Large intestine (tissue), 3 donors: ENCODE data around the gene WASF2. TPM values are rescaled to one million over a fixed set of nuclear protein-coding genes. Genes with fewer than 3 reads are reported as not detected.

Experiments
- DNase-seq, 2 donors: peaks; one replicate each; pipeline versions ENCODE4 v3.0.0 to v3.0.0-alpha.2; 2013
- H3K27ac ChIP-seq: one replicate; pipeline ENCODE4 v1.5.1; 2013; ENCODE audit warnings: low read length
- H3K27me3 ChIP-seq: 2 replicates; pipeline ENCODE4 v1.6.1; 2013; ENCODE audit warnings: low read length; ENCODE audit not compliant: control insufficient read depth, insufficient read depth
- H3K36me3 ChIP-seq: 2 replicates; pipeline ENCODE4 v1.6.1; 2013; ENCODE audit warnings: low read length; ENCODE audit not compliant: control insufficient read depth, insufficient read depth
- H3K4me1 ChIP-seq: one replicate; pipeline ENCODE4 v1.6.1; 2013; ENCODE audit warnings: low read length; ENCODE audit not compliant: control insufficient read depth, insufficient read depth
- H3K4me3 ChIP-seq: one replicate; pipeline ENCODE4 v1.5.1; 2013; ENCODE audit warnings: low read length
- H3K9me3 ChIP-seq: one replicate; pipeline ENCODE4 v1.6.1; 2013; ENCODE audit warnings: mild to moderate bottlenecking, low read depth, low read length, moderate library complexity; ENCODE audit not compliant: control insufficient read depth
- WGBS: methylation state at CpG from one replicate; pipeline ENCODE4 v1.1.5; 2013; ENCODE audit warnings: low lambda C conversion rate; ENCODE audit not compliant: insufficient coverage; 5-methylcytosine and 5-hydroxymethylcytosine counted together
- polyA plus RNA-seq: library from polyadenylated mRNA; unstranded; fragments of 120-200 nt; gene quantifications from one replicate; pipeline ENCODE4 v1.2.1, GENCODE V29; 2013

WASF2 gene
- polyA plus RNA-seq, 1 donor: 56.0 TPM

- no peak for DNase-seq
- H3K4me3 ChIP-seq: no peak overlapping the region
- H3K36me3 ChIP-seq: no peaks in the 10 kb centered on the region
- no peaks in the 10 kb centered on the region for H3K27me3 ChIP-seq
- no peaks in the 10 kb centered on the region for H3K9me3 ChIP-seq
- H3K4me1 ChIP-seq: peaks cover 25% of the 10 kb centered on the region
- WGBS: no CpG with 5 or more reads among the region's 4 CpGs
- no peak overlapping the region for H3K27ac ChIP-seq
Observed at GRCh38 chr1:27398405-27399149, 91.4 kb downstream of the WASF2 start.

- Histone ChIP-seq H3K4me3 (no peak overlapping the region), H3K4me1 (peaks cover 27% of the 10 kb centered on the region), H3K36me3 (no peaks in the 10 kb centered on the region), H3K27ac (no peak overlapping the region), H3K9me3 (no peaks in the 10 kb centered on the region), H3K27me3 (peaks cover 2% of the 10 kb centered on the region)
- no peak for DNase-seq
- WGBS: no CpG with 5 or more reads among the region's 7 CpGs
Observed at GRCh38 chr1:27397749-27398148, 92.2 kb downstream of the WASF2 start.

- no peak overlapping the region for H3K27ac ChIP-seq
- H3K4me1 ChIP-seq: peaks cover 28% of the 10 kb centered on the region
- WGBS: no CpG with 5 or more reads among the region's 3 CpGs
- H3K9me3 ChIP-seq: no peaks in the 10 kb centered on the region
- no peak overlapping the region for H3K4me3 ChIP-seq
- peaks cover 2% of the 10 kb centered on the region for H3K27me3 ChIP-seq
- H3K36me3 ChIP-seq: no peaks in the 10 kb centered on the region
- DNase-seq: no peak
Observed at GRCh38 chr1:27397110-27397509, 92.9 kb downstream of the WASF2 start.

- H3K4me1 ChIP-seq: peaks cover 33% of the 10 kb centered on the region
- H3K4me3 ChIP-seq: no peak overlapping the region
- H3K27ac ChIP-seq: no peak overlapping the region
- H3K36me3 ChIP-seq: no peaks in the 10 kb centered on the region
- DNase-seq: peak; percentile 34 to 53
- H3K27me3 ChIP-seq: peaks cover 7% of the 10 kb centered on the region
- no CpG with 5 or more reads among the region's 10 CpGs for WGBS
- no peaks in the 10 kb centered on the region for H3K9me3 ChIP-seq
Observed at GRCh38 chr1:27395441-27396195, 94.3 kb downstream of the WASF2 start.

DNA sequence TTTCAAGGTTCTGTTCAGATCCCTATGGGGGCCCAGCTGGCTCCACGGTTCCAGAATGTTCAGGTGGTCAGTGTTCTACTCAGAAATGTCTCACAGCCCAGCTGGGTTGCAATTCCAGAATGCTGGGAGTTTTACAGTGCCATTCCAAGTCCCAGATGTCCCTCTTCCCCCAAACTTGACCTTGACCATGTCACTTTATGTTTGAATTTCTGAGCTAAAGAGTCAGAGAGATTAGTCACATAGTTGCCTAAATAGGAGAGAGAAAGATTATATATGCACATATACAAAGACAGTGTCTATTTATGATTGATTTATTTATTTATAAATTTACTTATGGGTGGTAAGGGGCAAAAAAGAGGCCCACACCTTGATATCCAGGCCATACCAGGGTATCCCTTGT, 95.0 kb downstream of the WASF2 start:
- no peak for DNase-seq
- H3K27ac ChIP-seq: no peak overlapping the region
- H3K4me1 ChIP-seq: peaks cover 33% of the 10 kb centered on the region
- no peaks in the 10 kb centered on the region for H3K9me3 ChIP-seq
- WGBS: no CpG with 5 or more reads among the region's 1 CpG
- H3K4me3 ChIP-seq: no peak overlapping the region
- no peaks in the 10 kb centered on the region for H3K36me3 ChIP-seq
- peaks cover 7% of the 10 kb centered on the region for H3K27me3 ChIP-seq

DNA sequence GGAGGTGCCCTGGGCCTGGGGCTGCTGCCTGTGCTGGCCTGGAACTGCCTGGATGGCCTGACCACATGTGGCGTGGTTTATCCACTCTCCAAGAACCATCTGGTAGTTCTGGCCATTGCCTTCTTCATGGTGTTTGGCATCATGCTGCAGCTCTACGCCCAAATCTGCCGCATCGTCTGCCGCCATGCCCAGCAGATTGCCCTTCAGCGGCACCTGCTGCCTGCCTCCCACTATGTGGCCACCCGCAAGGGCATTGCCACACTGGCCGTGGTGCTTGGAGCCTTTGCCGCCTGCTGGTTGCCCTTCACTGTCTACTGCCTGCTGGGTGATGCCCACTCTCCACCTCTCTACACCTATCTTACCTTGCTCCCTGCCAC, 95.7 kb downstream of the WASF2 start:
- H3K4me3 ChIP-seq: no peak overlapping the region
- H3K9me3 ChIP-seq: no peaks in the 10 kb centered on the region
- no CpG with 5 or more reads among the region's 9 CpGs for WGBS
- no peak overlapping the region for H3K27ac ChIP-seq
- DNase-seq: no peak
- peaks cover 7% of the 10 kb centered on the region for H3K27me3 ChIP-seq
- H3K4me1 ChIP-seq: peaks cover 28% of the 10 kb centered on the region
- no peaks in the 10 kb centered on the region for H3K36me3 ChIP-seq

DNA sequence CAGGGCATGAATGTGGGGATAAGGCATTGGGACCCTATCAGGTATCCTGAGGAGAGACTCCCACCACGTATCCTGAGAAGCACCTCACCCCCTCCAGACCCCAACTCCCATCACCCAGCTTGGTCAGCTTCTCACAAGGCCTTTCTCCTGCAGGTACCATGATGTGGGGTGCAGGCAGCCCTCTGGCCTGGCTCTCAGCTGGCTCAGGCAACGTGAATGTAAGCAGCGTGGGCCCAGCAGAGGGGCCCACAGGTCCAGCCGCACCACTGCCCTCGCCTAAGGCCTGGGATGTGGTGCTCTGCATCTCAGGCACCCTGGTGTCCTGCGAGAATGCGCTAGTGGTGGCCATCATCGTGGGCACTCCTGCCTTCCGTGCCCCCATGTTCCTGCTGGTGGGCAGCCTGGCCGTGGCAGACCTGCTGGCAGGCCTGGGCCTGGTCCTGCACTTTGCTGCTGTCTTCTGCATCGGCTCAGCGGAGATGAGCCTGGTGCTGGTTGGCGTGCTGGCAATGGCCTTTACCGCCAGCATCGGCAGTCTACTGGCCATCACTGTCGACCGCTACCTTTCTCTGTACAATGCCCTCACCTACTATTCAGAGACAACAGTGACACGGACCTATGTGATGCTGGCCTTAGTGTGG, 96.2 kb downstream of the WASF2 start:
- H3K27me3 ChIP-seq: peaks cover 7% of the 10 kb centered on the region
- no peak overlapping the region for H3K27ac ChIP-seq
- H3K9me3 ChIP-seq: no peaks in the 10 kb centered on the region
- WGBS: no CpG with 5 or more reads among the region's 18 CpGs
- peaks cover 23% of the 10 kb centered on the region for H3K4me1 ChIP-seq
- no peak for DNase-seq
- no peak overlapping the region for H3K4me3 ChIP-seq
- no peaks in the 10 kb centered on the region for H3K36me3 ChIP-seq

- DNase-seq: no peak
- Histone ChIP-seq H3K36me3 (no peaks in the 10 kb centered on the region), H3K27me3 (peaks cover 7% of the 10 kb centered on the region), H3K27ac (no peak overlapping the region), H3K4me1 (peaks cover 15% of the 10 kb centered on the region), H3K9me3 (no peaks in the 10 kb centered on the region), H3K4me3 (peak overlapping the region; percentile 32)
- no CpG with 5 or more reads among the region's 30 CpGs for WGBS
Observed at GRCh38 chr1:27392778-27393635, 97.0 kb downstream of the WASF2 start.

DNA sequence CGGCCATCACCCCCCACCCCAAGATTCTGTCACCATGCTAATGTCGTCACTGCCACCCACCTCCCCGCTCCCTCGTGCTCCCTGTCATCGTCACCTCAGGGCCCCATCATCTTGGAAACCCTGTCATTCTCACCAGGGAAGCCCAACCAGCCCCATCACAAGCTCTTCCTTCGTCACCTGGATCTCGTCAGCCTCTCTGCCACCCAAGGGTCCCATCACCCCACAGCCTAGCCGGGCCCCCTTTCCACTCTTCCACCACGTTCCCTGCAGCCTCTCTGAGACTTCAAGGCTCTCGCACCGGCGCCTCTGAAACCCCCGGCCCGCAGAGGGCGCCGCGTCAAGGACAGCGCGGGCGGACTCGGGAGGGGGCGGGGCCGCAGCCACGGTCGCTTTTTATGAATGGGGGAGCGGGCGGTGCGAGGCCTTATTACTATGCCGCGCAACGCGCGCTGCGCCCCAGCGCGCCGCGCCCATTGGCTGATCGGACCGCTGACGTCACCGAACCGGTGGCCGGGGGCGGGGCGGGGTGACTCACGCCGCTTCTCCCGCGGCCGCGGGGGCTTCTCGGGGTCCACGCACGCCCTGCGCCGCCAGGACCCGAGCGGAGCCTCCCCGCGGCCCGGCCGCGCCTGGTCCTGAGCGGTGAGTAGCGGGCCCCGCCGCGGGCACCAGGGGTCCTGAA, 97.7 kb downstream of the WASF2 start, which contains the start of gene GPR3:
TSS of gene GPR3 (plus strand) at position 527 of the 682 bp plus-strand sequence. CDS start 1,177 bp downstream, outside the sequence.
- peaks cover 7% of the 10 kb centered on the region for H3K27me3 ChIP-seq
- no CpG with 5 or more reads among the region's 69 CpGs for WGBS
- H3K4me1 ChIP-seq: peaks cover 15% of the 10 kb centered on the region
- H3K27ac ChIP-seq: no peak within 1 kb of the TSS
- no peaks in the 10 kb centered on the region for H3K36me3 ChIP-seq
- H3K9me3 ChIP-seq: no peaks in the 10 kb centered on the region
- peak; percentile 83 to 86 for DNase-seq
- peak within 1 kb of the TSS; percentile 32 for H3K4me3 ChIP-seq
